Bronchial epithelial cell (primary cell): ENCODE results near the gene SCGB1C1. TPM values are rescaled to one million over a fixed set of nuclear protein-coding genes. Genes with fewer than 3 reads are reported as not detected.
"Not testable (repeated sequence)": the region's sequence is repeated elsewhere in the genome, so short reads cannot be mapped to it uniquely, and the experiment has no call there.

Source experiments
- DNase-seq: peaks from one replicate; pipeline ENCODE4 v3.0.0-alpha.2; 2010; ENCODE audit warnings: low read depth
- FAIRE-seq: peaks from 2 replicates; lab custom pipeline; 2011; peaks lifted over from hg19 to GRCh38; lab: Jason Lieb, UNC
- H3K27me3 ChIP-seq: 2 replicates; pipeline ENCODE4 v1.5.1; 2011; ENCODE audit warnings: low read length; ENCODE audit not compliant: control insufficient read depth, insufficient read depth
- H3K36me3 ChIP-seq: 2 replicates; pipeline ENCODE4 v1.5.1; 2011; ENCODE audit warnings: low read length; ENCODE audit not compliant: control insufficient read depth, insufficient read depth
- H3K4me3 ChIP-seq: 2 replicates; pipeline ENCODE4 v1.5.1; 2011; ENCODE audit warnings: mild to moderate bottlenecking, low read depth, low read length, control low read depth
- CTCF ChIP-seq: IDR thresholded peaks from 2 replicates; pipeline ENCODE4 v1.5.1; 2011; ENCODE audit warnings: mild to moderate bottlenecking, moderate library complexity, low read length, control low read depth, inconsistent platforms; ENCODE audit not compliant: insufficient read depth, severe bottlenecking
- total RNA-seq: library from RNA; depleted of rRNA; stranded (reverse); fragments of >200 nt; gene quantifications from 2 replicates; pipeline ENCODE4 v1.2.1, GENCODE V29; 2014

The SCGB1C1 gene
- not detected in 2 replicates for total RNA-seq

- not testable (repeated sequence) for H3K36me3 ChIP-seq, H3K4me3 ChIP-seq, H3K27me3 ChIP-seq, DNase-seq
- FAIRE-seq = peak; percentile 62
Observed at GRCh38 chr11:192674-193128, at the start of gene SCGB1C1. SCGB1C1 (plus strand) TSS chr11:193078; CDS start chr11:193100, 22 bp downstream.

- not testable (repeated sequence) for H3K36me3 ChIP-seq, FAIRE-seq, H3K4me3 ChIP-seq, DNase-seq, H3K27me3 ChIP-seq
Observed at GRCh38 chr11:180242-180641, 12.6 kb upstream of the SCGB1C1 start.

DNA sequence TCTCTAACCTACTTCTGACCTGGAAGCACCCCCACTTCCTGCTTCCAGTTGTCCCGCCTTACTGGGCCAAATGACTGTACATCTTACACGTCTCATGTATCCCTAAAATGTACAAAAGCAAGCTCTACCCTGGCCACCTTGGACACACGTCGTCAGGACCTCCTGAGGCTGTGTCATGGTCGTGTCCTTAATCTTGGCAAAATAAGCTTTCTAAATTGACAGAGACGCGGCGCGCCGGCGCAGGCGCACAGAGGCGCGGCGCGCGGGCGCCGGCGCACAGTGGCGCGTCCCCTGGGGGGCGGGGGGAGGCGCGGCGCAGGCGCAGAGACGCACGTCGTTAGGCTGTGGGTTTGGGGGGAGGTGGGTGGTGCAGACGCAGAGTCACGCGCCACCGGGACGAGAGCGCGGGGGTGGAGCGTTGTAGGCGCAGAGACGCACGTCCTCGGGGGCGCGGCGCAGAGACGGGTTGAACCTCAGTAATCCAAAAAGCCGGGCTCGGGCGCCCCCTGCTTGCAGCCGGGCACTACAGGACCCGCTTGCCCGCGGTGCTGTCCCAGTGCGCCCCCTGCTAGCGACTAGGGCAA, 3.6 kb upstream of the SCGB1C1 start:
- not testable (repeated sequence) for FAIRE-seq, H3K27me3 ChIP-seq, H3K36me3 ChIP-seq, H3K4me3 ChIP-seq, DNase-seq

- FAIRE-seq, H3K27me3 ChIP-seq, H3K36me3 ChIP-seq, DNase-seq, H3K4me3 ChIP-seq: not testable (repeated sequence)
Observed at GRCh38 chr11:189843-190311, 3.0 kb upstream of the SCGB1C1 start.

DNA sequence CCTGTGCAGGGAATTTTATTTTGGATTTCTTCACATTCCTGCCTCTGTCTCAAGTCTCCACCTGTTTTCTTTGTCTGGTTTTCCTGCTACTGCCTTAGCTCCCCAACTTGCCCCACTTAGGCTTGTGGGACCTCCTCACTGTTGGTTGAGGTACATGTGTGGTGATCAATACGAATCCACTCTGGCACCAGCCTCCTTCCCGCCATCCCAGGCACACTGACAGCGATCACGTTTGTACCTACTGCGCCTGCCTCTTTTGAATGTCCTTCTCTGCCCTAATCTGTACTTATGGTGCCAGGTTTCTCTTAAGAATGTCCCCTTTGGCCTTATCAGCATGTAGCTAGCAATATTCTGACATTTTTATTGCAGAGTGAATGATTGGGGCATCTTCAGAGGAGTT, 2.3 kb upstream of the SCGB1C1 start:
- not testable (repeated sequence) for DNase-seq, FAIRE-seq

DNA sequence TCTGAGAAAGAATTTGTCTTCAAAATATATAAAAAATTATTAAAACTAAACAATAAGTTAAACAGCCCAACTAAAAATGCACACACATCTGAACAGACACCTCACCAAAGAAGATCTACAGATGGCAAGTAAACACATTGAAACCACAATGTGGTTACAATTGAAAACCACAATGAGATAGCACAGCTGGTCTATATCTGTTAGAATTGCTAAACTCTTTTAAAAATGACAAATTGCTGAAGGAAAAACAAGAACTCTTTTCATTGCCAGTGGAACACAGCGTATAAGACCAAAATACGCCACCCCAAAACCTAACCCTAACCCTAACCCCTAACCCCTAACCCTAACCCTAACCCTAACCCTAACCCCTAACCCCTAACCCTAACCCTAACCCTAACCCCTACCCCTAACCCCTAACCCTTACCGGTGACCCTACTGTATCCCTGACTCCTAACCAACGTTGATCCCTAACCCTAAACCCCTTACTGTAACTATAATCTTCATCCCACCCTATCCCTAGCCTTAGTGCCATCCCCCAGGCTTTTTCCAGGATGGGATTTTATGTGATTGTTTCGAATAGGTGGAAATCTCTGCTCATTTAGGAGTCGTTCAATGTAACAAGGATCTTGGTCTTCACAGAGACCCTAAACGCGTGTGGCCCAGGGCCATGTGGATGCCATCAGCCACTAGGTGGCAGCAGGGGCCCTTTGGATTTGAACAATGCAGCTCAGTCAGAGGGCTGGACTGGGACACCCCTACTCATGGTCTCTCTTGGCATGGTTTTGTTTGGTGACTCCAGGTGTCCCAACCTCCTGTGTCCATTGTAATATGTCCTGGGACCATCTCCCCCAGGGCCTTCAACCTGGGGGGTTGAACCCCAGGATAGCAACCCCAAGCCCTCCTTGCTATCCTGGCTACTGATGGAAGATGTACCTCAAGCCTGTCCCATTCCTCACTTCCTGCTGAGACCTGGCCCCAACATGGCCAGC, 1.1 kb upstream of the SCGB1C1 start:
- FAIRE-seq = peak; percentile 55

More for the DNA sequence above, 2.3 kb upstream of the SCGB1C1 start:
- H3K4me3 ChIP-seq, H3K27me3 ChIP-seq, H3K36me3 ChIP-seq: not testable (repeated sequence)

GRCh38 chr11:193481-193880, 603 bp downstream of the SCGB1C1 start:
- not testable (repeated sequence) for H3K36me3 ChIP-seq, H3K4me3 ChIP-seq, H3K27me3 ChIP-seq, DNase-seq
- FAIRE-seq = peak; percentile 89

More for the DNA sequence above, 1.1 kb upstream of the SCGB1C1 start:
- not testable (repeated sequence) for H3K36me3 ChIP-seq, H3K4me3 ChIP-seq, DNase-seq, H3K27me3 ChIP-seq
- peak; percentile 24 for TF ChIP-seq CTCF

- DNase-seq = no peak
- Histone ChIP-seq H3K27me3 (no peaks in the 10 kb centered on the region), H3K4me3 (no peak overlapping the region), H3K36me3 (no peaks in the 10 kb centered on the region)
- TF ChIP-seq CTCF = no peak
- FAIRE-seq = no peak
Observed at GRCh38 chr11:196786-197731, 4.2 kb downstream of the SCGB1C1 start.
